Measurements from ENCODE around the gene DUOXA1.

GRCh38 chr15:45168751-45169551 is 39.3 kb upstream of the DUOXA1 start:
- TF ChIP-seq EZH2phosphoT487 (IDR thresholded peaks at IDR 0.05; ENCODE audit: unreplicated experiment) (no peak), CTCF (conservative IDR thresholded peaks at IDR 0.05; ENCODE audit: low read depth in 2 of 2) (no peak), REST (IDR thresholded peaks at IDR 0.05; ENCODE audit: unreplicated experiment) (no peak), POLR2AphosphoS5 (IDR thresholded peaks at IDR 0.05; ENCODE audit: low read depth) (no peak)
